Nucleus accumbens (tissue), 56 donors: ENCODE measurements around the gene TAF11L12.
"Not testable (repeated sequence)": the region's sequence is repeated elsewhere in the genome, so short reads cannot be mapped to it uniquely, and the experiment has no call there.

Experiments used
- DNase-seq, 56 donors: peaks; one replicate each; lab custom pipeline; 2025; lab: John Stamatoyannopoulos, UW

Gene TAF11L12

DNA sequence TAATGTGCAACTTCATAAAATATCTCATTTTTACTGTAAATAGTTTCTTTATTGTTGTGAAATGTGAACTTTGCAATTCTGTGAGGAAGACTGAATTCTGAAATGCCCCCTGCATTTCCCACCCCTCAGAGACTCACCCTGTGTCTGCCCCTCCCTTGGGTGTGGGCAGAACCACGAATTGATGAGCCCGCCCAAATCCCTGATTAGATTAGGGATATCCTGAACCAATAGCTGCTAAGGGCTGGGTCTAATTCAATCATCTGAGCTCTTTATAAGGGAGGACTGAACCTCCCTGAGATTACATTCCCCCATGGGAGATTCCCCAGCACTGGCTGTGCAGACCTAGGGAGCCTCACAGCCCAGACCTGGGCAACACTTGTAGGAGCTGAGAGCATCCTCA, at the start of gene TAF11L12:
TAF11L12 (plus strand) TSS at position 301 of the 400 bp plus-strand sequence.
- DNase-seq, result not testable (repeated sequence)

DNA sequence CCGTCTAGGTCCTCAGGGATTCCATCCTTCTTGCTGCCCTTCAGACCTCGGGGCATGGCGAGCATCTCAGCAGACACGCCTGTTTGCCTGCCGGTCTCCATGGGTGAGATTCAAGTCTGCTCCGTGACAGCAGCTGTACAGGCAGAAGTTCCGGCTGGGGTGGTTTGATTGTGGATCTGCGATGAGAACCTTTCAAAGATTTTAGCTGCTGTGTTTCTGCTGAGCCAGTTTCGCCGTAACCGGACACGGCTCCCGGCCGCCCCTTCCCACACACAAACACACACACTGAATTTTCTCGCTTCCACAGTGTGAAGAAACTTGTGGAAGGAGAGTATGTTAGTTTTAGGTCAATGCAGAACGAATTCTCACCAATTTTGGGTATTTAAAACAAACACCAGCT, 24.5 kb upstream of the TAF11L12 start, which contains the start of gene TAF11L7:
TAF11L7 (minus strand) TSS at position 101 of the 400 bp plus-strand sequence.
- not testable (repeated sequence) for DNase-seq

DNA sequence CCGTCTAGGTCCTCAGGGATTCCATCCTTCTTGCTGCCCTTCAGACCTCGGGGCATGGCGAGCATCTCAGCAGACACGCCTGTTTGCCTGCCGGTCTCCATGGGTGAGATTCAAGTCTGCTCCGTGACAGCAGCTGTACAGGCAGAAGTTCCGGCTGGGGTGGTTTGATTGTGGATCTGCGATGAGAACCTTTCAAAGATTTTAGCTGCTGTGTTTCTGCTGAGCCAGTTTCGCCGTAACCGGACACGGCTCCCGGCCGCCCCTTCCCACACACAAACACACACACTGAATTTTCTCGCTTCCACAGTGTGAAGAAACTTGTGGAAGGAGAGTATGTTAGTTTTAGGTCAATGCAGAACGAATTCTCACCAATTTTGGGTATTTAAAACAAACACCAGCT, 19.3 kb upstream of the TAF11L12 start, which contains the start of gene TAF11L8:
TAF11L8 (minus strand) TSS at position 101 of the 400 bp plus-strand sequence.
- DNase-seq, result not testable (repeated sequence)

GRCh38 chr5:17594255-17594654, 15.9 kb upstream of the TAF11L12 start, which contains the start of gene TAF11L9:
Gene TAF11L9 (minus strand): TSS chr5:17594394.
- DNase-seq, result not testable (repeated sequence)

GRCh38 chr5:17597728-17598127, 12.5 kb upstream of the TAF11L12 start, which contains the start of gene TAF11L10:
Gene TAF11L10 (minus strand): TSS chr5:17597828.
- DNase-seq, result not testable (repeated sequence)

DNA sequence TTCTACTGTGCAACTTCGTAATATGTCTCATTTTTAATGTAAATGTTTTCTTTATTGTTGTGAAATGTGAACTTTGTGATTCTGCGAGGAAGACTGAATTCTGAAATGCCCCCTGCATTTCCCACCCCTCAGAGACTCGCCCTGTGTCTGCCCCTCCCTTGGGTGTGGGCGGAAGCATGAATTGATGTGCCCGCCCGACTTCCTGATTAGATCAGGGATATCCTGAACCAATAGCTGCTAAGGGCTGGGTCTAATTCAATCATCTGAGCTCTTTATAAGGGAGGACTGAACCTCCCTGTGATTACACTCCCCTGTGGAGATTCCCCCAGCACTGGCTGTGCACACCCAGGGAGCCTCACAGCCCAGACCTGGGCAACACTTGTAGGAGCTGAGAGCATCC, 6.3 kb upstream of the TAF11L12 start, which contains the start of gene TAF11L11:
TAF11L11 (plus strand) TSS at position 304 of the 400 bp plus-strand sequence.
- DNase-seq, result not testable (repeated sequence)

- DNase-seq, result no peak
These were observed 5.2 kb upstream of the TAF11L12 start for GRCh38 chr5:17604951-17605350.

DNA sequence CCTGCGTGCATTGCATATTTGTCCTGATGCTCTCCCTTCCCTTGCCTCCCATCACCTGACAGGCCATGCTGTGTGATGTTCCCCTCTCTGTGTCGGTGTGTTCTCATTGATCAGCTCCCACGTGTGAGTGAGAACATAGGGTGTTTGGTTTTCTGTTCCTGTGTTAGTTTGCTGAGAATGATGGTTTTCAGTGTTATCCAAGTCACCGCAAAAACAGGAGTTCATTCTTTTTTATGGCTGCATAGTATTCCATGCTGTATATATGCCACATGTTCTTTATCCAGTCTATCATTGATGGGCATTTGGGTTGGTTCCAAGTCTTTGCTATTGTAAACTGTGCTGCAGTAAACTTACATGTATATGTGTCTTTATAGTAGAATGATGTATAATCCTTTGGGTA, 2.7 kb upstream of the TAF11L12 start:
- not testable (repeated sequence) for DNase-seq

DNA sequence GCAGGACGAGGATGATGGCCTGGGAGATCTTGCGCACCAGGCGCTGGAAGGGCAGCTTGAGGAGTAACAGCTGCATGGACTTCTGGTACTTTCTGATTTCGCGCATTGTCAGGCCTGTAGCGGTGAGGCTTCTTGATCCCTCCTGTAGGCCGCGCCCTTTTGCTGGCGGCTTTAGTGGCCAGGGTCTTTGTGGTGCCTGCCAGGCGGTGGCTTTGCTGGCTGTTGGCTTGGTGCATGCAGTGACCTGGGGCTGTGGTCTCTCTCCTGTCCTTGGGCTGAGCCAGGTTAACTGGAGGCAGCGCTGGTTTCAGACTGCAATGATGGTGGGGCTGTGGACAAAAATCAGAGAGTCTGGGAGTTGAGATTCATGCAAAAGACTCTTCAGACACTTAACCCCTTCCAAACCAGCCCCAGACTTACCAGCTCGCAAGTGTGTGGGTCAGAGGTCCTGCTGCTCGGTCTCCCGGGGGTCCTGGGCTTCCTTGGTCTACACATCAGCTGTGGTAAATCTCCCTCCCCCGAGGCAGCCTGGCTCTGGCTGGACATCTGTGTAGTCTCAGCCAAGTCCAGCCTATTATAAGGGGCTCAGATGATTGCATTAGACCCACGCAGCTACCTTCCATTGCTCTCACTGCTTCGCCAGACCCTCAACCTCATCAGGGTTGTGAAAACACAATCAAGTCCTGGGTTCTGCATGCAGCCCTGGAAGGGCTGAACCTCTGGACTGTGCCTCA, 4.8 kb downstream of the TAF11L12 start:
- no peak for DNase-seq

DNA sequence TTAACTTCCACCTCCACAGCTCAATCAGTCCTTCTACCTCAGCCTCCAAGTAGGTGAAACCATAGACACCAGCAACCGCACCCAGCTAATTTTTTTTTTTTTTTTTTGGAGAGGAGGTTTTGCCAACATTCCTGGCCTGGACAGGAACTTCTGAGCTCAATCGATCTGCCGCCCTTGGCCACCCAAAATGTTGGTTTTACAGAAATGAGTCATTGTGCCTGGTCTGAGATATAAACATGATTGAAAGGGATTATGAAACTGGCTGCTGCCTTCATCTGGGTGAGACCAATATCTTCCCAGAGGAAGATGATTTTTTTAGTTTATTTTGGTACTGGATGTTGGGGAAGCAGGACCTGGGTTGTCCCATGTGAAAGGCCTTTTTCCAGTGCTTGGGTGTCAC, 9.2 kb downstream of the TAF11L12 start:
- no peak for DNase-seq

DNA sequence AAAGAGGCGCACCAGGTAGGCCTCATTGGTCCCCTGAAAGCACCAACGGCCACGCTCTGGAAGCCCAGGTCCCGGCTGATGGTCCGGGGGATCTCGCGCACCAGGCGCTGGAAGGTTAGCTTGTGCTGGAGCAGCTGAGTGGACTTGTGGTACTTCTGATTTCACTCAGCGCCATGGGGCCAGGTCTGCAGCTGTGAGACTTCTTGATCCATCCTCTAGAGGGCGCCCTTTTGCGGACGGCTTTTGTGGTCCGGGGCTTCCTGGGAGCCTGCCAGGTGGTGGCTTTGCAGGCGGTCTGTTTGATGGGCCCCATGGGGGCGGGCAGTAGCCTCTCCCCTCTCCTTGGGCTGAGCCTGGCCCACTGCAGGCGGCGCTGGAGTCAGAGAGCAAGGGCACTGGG, 10.4 kb downstream of the TAF11L12 start:
- no peak for DNase-seq

DNA sequence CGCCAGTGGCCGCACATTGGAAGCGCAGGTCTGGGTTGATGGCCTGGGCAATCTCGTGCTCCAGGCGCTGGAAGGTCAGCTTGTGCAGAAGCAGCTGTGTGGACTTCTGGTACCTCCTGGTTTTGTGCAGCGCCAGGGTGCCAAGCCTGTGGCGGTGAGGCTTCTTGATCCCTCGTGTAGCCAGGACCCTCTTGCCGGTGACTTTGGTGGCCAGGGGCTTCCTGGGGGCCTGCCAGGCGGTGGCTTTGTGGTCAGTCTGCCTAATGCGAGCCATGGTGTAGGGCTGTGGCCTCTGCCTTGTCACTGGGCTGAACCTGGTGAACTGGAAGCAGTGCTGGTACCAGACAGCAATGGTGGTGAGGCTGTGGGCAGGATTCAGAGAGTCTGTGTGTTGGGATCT, 15.5 kb downstream of the TAF11L12 start:
- DNase-seq, result no peak

- not testable (repeated sequence) for DNase-seq
These were observed 21.6 kb downstream of the TAF11L12 start, which contains the start of gene TAF11L13 for GRCh38 chr5:17631788-17632187. Gene TAF11L13 (plus strand): TSS chr5:17632088.

GRCh38 chr5:17634160-17634559, 24.0 kb downstream of the TAF11L12 start, which contains the start of gene TAF11L14:
Gene TAF11L14 (plus strand): TSS chr5:17634460.
- DNase-seq, result no peak

- not testable (repeated sequence) for DNase-seq
These were observed 39.0 kb downstream of the TAF11L12 start for GRCh38 chr5:17649232-17649631.

- not testable (repeated sequence) for DNase-seq
These were observed 45.1 kb downstream of the TAF11L12 start for GRCh38 chr5:17655201-17655759.

GRCh38 chr5:17655921-17656320, 45.7 kb downstream of the TAF11L12 start:
- no peak for DNase-seq
